Posterior vena cava (tissue), 2 donors: Measurements from ENCODE around the gene SCTR. TPM values are rescaled to one million over a fixed set of nuclear protein-coding genes. Genes with fewer than 3 reads are reported as not detected.
"Not testable (repeated sequence)": the region's sequence is repeated elsewhere in the genome, so short reads cannot be mapped to it uniquely, and the experiment has no call there.

Source experiments
- DNase-seq: peaks from one replicate; pipeline ENCODE4 v3.0.0-alpha.2; 2020; ENCODE audit warnings: low spot score
- intact Hi-C, 2 donors: fragments of 100-400 bp; cut with DNase I; formaldehyde crosslinking; loops; one replicate each; pipeline versions ENCODE4 v1.14.1 to v1.14.2; 2022 to 2023
- total RNA-seq, 2 donors: library from RNA; stranded (reverse); fragmentation: NEBNext Ultra II Directional; extraction: Animal tissue kit (Norgen Biotek cat#: 25700); gene quantifications; one replicate each; pipeline ENCODE4 v1.2.1, GENCODE V29; 2021
- donor health status: DM: yes; HTN: yes; CAD: no.
- donor health status: DM: yes; HTN: yes; CAD: no.

The SCTR gene
- total RNA-seq, 2 donors from 2014 or later: not detected

- intact Hi-C loops: no loop called here
These were observed 99.2 kb downstream of the SCTR start for GRCh38 chr2:119425119-119425405.

GRCh38 chr2:119424284-119425118, 99.8 kb downstream of the SCTR start:
- DNase-seq: no peak
- intact Hi-C loops: no loop called here

More at GRCh38 chr2:119425119-119425405, 99.2 kb downstream of the SCTR start:
- DNase-seq: no peak

- intact Hi-C loops: no loop called here
- DNase-seq: no peak
These were observed 100.5 kb downstream of the SCTR start for GRCh38 chr2:119423811-119424210.

- intact Hi-C loops: no loop called here
- DNase-seq: no peak
These were observed 101.2 kb downstream of the SCTR start for GRCh38 chr2:119423108-119423444.

GRCh38 chr2:119422360-119423107, 101.7 kb downstream of the SCTR start:
- intact Hi-C loops: no loop called here
- no peak for DNase-seq

- intact Hi-C loops: no loop called here
- DNase-seq: no peak
These were observed 102.5 kb downstream of the SCTR start for GRCh38 chr2:119421741-119422140.

- intact Hi-C loops: no loop called here
- DNase-seq: no peak
These were observed 103.0 kb downstream of the SCTR start for GRCh38 chr2:119421304-119421703.

GRCh38 chr2:119419803-119420508, 104.3 kb downstream of the SCTR start:
- intact Hi-C loops: no loop called here

GRCh38 chr2:119419065-119419464, 105.2 kb downstream of the SCTR start:
- DNase-seq: no peak
- intact Hi-C loops: no loop called here

More at GRCh38 chr2:119419803-119420508, 104.3 kb downstream of the SCTR start:
- DNase-seq: no peak

- intact Hi-C loops: no loop called here
- no peak for DNase-seq
These were observed 106.4 kb downstream of the SCTR start for GRCh38 chr2:119417908-119418307.

- no peak for DNase-seq
- intact Hi-C loops: no loop called here
These were observed 107.9 kb downstream of the SCTR start for GRCh38 chr2:119416299-119416923.

- no peak for DNase-seq
- intact Hi-C loops: no loop called here
These were observed 108.7 kb downstream of the SCTR start for GRCh38 chr2:119415630-119416029.

GRCh38 chr2:119414894-119415293, 109.4 kb downstream of the SCTR start:
- intact Hi-C loops: no loop called here
- DNase-seq: no peak

- DNase-seq: no peak
- intact Hi-C loops: loop anchor here in 1 of 2 donors (5.0 kb wide), 1 partner anchor 68 kb away; no protein-coding TSS in a partner anchor
These were observed 114.8 kb downstream of the SCTR start for GRCh38 chr2:119409506-119409905.

- no peak for DNase-seq
- intact Hi-C loops: loop anchor here in 1 of 2 donors (5.0 kb wide), 1 partner anchor 69 kb away; no protein-coding TSS in a partner anchor
These were observed 116.1 kb downstream of the SCTR start for GRCh38 chr2:119408221-119408619.

- DNase-seq: no peak
- intact Hi-C loops: loop anchor here (2.0 to 5.0 kb wide), 2 partner anchors 69 to 70 kb away; no protein-coding TSS in a partner anchor
These were observed 116.7 kb downstream of the SCTR start for GRCh38 chr2:119407430-119408220.

- DNase-seq: no peak
- intact Hi-C loops: loop anchor here in 1 of 2 donors (5.0 kb wide), 1 partner anchor 72 kb away; no protein-coding TSS in a partner anchor
These were observed 119.1 kb downstream of the SCTR start for GRCh38 chr2:119405151-119405550.

- intact Hi-C loops: loop anchor here in 1 of 2 donors (1.0 kb wide), 1 partner anchor 35 kb away; no protein-coding TSS in a partner anchor
- DNase-seq: not testable (repeated sequence)
These were observed 120.7 kb downstream of the SCTR start for GRCh38 chr2:119403618-119404017.
